Stimulated activated CD4-positive, alpha-beta T cell treated with anti-CD3 and anti-CD28 coated beads, Interleukin-4, amount 100 ng/mL, for 4 hours (primary cell): ENCODE data around the gene CMYA5.
"Not testable (repeated sequence)": the region's sequence is repeated elsewhere in the genome, so short reads cannot be mapped to it uniquely, and the experiment has no call there.

ENCODE experiments used
- DNase-seq, 2 experiments: peaks; one replicate each; pipeline ENCODE4 v3.0.0-alpha.2; 2020

Gene CMYA5

DNA sequence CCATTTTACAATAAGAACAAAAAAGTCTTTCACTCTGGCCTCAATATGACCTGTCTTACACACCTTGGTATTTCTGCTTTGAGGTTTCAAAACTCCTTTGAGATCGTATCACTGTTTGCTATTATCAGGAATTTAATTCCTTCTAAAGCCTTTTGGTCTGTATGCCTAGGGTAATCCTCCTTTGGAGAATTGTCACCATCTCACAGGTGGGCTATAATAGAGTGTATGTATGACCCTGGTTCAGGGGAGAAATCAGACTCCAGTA, 13.7 kb downstream of the CMYA5 start:
- DNase-seq, result no peak

DNA sequence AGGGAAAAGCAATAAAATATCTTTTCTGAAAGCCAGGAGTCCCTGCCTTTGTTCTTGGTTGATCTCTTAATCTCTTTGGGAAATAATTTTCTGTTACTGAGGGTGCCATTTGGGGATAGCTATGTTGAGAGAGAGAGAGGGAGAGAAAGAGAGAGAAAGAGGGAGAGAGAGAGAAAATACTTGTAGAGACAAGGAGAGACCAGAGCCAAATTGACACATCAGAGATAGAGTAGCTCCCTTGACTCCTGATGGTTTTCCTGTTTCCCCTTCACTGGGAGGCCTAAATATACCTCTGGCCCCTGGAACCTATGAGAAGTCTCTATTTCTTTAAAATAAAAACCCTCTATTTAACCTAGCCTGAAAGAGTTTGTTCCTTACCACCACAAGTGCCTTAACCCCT, 14.9 kb downstream of the CMYA5 start:
- DNase-seq, result no peak

DNA sequence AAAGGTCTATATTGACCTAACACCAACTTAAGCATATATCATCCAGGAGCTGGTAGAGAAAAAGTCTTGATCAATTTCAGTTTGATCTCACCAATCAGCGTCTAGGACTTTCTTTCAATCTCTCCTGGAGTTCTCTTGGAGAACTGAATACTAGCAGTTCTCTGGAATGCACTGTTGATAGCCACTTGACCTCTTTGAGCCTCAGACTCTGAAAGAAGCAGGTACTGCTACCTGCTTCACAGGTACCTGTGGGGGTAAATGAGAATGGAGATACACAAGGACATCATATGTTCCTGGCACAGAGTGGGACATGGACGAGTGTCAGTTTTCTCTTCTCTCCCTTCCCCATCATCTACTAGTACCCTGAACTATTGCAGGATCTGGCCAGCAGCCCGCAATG, 16.0 kb downstream of the CMYA5 start:
- no peak for DNase-seq

DNA sequence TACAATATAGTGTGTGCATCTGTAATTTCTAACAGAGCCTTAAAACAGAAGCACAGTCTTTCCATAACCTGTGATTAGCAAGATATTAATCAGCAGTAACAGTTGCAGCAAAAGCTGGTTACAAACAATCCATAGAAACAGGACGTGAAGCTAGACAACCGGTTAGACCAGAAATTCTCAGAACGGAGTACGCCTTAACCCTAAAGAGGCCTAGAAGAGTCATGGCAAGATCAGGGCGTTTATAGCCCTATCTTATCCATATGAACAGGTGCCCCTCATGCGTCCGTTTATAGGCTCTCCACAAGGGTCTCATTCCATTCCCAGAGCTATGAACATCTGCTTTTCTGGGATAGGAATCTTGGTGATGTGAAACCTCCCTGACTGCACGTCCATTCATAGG, 16.7 kb downstream of the CMYA5 start:
- DNase-seq, result not testable (repeated sequence)

DNA sequence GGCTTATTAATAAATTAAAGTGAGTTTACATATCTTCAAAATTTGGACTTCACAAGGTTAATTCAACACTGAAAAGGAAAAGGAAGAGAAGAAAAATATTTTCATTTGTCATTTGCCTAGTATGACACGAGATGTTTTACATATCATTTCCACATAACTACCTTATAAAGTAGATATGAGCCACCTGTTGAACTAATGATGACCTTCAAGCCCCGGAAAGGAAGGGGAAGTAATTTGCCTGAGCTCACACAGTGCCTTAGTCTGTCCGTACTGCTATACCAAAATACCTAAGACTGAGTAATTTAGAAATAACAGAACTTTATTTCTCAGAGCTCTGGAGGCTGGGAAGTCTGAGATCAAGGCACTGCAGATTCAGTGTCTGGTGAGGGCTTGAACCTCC, 17.9 kb downstream of the CMYA5 start:
- DNase-seq, result no peak

DNA sequence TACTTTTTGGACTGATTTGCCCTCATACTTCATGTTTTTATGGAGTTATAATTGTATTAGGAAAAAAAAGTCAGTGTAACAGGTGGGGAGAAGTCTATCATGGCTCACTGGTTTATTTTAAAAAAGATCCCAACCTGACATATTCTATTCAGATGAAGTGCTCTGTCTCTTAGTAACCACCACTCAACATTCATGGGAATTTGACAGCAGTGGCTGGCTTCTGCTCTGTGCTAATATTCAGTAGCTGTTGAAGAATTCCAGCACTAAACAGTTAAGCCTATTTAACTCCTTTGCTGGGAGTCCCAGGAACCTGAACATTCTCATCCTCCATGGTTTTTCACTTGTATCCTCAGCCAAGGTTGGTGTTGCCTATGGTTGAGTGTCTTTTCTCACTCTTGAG, 23.1 kb downstream of the CMYA5 start:
- DNase-seq, result no peak

DNA sequence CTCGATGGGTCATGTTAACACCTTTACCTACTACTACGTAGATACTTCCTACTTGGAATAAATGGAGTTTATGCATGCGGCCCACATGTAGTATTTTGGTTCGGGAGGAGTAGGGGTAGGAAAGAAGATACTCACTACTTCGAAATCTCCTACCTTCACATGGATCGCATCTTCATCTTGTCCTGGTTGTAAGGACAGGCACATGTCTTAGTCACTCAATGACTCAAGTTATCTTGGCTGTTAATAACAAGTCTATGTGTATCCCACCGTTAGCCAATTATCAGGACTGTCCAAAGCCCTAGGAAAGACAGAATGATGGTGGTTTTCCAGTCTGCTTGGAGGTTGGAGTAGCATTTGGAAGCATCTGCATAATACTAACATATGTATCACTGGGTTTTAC, 24.1 kb downstream of the CMYA5 start:
- DNase-seq, result no peak

DNA sequence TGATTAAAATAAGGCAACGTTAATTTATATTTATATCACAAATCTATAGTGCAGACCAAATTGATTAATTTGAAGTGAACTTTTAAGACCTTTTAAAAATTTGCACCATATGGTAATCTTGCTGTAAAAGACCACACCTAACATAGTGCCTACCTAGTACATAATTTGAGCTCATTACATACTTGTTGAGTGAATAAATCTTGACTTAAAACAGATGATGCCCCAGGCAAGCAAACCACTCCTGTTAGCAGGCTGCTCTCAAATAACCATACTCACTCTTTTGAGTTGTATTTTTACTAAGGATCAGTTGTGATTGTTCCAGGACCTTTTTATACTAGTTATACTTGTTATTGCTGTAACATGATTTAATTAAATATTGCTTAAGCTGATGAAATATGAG, 27.2 kb downstream of the CMYA5 start:
- DNase-seq, result no peak

DNA sequence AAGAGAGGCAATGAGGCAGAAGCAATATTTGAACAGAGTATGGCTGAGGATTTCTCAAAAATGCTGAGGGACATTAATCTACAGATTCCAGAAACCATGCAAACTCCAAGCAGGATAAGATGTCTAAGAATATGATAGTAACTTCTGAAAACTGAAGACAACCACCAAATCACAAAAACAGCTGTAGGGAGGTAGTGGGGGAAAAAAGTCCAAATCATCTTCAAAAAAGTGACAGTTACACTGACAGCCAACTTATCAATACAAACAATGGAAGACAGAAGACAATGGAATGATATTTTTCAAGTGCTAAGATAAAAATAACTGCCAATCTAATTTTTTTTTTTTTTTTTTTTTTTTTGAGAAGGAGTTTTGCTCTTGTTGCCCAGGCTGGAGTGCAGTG, 30.5 kb downstream of the CMYA5 start:
- no peak for DNase-seq

DNA sequence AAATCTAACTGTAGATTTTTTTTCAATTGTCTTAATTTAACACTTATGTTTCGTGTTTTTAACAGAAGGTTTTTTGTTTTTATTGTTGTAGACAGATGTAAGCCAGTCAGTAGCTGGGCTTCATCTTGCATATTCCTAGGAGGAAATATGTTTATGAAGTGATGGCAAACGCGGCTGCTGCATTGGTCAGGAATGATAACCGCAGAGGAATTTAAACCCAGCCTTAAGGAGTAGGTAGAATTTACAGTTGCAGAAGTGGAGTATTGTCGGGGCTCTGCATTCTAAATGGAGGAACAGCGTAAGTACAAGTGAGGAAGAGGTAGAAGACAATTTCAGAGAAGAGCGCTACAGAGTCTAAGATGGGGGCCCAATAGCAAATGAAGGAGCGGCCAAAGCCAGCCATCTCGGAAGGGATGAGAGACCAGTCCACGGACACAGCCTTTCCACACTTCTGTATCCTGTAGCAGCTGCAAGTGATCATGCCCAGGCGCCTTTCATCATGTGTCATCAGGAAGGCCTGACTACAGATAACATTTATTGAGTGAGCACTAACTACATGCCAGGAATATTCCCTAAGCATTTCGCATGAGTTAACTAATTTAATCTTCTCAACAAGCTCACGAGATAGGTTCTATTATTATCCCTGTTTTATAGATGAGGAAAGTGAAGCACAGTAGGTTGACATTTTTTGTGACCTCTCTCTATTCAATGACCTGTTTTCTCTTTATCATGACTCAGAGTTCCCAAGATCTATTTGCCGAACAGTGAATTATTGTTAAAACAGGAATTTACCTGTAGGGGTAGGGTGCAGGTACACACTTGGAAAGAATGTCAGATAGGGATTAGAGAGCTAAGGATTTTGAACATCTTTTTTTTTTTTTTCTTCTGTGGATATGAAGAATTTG, 38.1 kb downstream of the CMYA5 start:
- no peak for DNase-seq

DNA sequence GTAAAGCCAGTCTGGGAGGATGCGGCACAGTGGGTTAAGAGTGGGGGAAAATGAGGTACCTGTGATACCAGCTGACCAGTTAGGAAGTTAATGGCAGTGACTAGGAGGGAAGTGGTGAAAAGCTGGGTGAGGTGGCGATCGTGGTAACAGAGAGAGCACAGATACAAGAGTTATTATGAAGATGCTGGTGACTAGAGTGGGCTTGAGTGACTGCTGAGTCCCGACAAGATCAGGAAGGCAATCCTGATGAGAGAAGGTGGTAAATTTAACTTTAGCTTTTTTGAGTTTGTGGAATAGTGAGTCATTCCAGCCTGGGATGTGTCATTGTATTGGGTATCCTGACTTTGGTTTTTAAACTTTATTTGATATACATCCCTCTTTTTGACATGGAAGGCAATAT, 38.8 kb downstream of the CMYA5 start:
- DNase-seq, result no peak

DNA sequence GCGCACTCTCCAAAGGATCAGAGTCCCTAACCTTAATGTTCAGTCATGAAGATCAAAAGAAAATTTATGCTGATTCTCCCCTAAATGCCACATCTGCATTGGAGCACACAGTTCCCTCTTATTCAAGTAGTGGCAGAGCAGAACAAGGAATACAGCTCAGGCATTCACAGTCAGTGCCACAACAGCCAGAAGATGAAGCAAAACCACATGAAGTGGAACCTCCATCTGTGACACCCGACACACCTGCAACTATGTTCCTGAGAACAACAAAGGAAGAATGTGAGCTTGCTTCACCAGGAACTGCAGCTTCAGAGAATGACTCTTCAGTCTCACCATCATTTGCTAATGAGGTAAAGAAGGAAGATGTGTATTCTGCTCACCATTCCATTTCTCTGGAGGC, 40.0 kb downstream of the CMYA5 start:
- no peak for DNase-seq

DNA sequence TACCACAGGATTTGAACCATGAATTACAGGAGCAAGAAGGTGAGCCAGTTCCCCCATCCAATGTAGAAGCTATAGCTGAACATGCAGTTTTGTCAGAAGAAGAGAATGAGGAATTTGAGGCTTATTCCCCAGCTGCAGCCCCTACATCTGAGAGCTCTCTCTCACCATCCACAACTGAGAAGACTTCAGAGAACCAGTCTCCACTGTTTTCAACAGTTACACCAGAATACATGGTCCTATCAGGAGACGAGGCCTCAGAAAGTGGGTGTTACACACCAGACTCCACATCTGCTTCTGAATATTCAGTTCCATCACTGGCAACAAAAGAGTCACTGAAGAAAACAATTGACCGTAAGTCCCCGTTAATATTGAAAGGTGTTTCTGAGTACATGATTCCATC, 40.9 kb downstream of the CMYA5 start:
- no peak for DNase-seq

DNA sequence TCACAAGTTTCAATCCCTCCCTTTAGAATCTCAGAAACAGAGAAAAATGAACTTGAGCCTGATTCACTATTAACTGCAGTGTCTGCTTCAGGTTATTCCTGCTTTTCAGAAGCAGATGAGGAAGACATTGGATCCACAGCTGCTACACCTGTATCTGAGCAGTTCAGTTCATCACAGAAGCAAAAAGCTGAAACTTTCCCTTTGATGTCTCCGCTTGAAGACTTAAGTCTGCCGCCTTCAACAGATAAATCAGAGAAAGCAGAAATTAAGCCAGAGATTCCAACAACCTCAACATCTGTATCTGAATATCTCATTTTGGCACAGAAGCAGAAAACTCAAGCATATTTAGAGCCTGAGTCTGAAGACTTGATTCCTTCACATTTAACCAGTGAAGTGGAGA, 42.1 kb downstream of the CMYA5 start:
- no peak for DNase-seq

DNA sequence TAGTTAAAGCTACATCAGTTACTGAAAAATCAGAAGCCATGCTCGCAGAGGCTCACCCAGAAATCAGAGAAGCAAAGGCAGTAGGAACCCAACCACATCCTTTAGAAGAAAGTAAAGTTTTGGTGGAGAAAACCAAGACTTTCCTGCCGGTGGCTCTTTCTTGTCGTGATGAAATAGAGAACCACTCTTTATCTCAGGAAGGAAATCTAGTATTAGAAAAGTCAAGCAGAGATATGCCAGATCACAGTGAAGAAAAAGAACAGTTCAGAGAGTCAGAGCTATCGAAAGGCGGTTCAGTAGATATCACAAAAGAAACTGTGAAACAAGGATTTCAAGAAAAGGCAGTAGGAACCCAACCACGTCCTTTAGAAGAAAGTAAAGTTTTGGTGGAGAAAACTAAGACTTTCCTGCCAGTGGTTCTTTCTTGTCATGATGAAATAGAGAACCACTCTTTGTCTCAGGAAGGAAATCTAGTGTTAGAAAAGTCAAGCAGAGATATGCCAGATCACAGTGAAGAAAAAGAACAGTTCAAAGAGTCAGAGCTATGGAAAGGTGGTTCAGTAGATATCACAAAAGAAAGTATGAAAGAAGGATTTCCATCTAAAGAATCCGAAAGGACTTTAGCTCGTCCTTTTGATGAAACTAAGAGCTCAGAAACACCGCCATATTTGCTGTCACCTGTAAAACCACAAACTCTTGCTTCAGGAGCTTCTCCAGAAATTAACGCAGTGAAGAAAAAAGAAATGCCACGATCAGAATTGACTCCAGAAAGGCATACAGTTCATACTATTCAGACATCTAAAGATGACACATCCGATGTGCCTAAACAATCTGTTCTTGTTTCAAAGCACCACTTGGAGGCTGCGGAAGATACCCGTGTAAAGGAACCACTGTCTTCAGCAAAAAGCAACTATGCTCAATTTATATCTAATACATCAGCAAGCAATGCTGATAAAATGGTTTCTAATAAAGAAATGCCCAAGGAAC, 47.2 kb downstream of the CMYA5 start:
- DNase-seq, result no peak

DNA sequence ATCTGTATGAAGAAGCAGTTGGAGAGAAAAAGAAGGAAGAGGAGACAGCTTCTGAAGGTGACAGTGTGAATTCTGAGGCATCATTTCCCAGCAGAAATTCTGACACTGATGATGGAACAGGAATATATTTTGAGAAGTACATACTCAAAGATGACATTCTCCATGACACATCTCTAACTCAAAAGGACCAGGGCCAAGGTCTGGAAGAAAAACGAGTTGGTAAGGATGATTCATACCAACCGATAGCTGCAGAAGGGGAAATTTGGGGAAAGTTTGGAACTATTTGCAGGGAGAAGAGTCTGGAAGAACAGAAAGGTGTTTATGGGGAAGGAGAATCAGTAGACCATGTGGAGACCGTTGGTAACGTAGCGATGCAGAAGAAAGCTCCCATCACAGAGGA, 48.7 kb downstream of the CMYA5 start:
- no peak for DNase-seq

DNA sequence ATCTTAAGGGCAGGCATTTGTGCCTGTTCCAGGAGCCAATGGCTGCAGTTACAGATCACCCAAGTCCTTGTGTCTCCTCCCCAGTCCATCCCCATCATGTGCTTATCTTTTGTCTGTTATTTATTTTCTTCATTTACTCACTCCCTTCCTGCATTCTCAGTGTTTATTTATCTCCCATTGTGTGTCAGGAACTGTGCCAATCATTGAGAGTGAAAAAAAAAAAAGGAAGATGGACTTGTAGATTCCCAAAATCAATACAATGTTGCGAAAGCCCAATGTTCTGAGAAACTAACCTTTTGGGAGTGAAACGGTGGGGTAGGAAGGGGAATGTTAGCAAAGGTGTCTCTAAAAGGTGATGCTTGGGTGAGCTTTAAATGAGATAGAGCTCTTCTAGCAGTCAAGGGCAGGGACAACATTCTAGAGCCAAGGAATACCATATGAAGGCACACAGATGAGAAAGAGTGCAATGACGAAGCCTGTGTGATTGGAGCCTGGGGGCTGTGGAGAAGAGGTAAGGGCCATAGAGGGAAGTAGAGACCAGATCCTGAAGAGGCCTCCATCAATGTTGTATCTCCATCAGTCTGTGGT, 53.0 kb downstream of the CMYA5 start:
- no peak for DNase-seq

DNA sequence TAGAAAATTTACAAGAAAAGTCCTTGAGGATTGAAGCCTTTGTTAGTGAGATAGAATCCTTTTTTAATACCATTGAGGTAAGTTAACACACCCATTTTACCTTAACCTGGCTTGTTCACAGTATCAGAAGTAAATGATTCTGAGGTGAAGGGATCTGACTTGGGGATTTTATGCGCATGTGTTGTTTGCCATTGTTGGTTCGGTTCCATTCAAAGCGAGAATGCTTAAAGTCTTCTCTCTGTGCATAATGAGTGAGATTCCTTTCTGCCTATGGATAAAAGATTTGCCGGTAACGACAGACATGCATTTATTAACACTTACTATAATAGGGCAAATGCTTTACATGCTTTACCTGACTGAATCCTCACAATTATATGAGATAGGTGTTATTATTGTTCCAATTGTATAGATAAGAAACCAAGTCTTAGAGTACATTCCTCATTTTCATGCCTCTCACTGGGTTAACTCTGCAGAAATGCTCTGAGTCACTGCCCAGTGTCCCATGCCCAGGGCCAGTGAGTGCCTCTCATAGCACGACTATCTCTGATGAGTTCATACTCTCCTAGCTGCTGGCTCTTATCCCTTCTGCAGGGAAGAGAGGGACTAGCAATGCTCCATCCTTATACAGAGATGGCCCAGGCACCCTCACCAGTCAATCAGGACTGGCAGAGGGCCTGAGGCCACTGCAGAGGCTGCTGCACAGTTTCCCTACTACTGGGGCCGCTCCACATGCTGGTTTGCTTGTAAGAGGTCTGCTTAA, 54.4 kb downstream of the CMYA5 start:
- DNase-seq, result no peak

DNA sequence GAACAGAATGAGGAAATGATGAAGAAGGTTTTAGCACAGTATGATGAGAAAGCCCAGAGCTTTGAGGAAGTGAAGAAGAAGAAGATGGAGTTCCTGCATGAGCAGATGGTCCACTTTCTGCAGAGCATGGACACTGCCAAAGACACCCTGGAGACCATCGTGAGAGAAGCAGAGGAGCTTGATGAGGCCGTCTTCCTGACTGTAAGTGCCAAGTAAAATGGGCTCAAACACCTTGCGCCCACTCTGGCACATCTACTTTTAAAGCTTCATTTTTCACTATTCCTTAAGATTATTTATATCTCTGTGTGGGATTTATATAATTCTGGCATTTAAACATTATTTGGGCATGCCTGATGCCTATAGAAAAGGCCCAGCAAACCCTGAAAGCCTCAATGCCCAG, 55.6 kb downstream of the CMYA5 start:
- no peak for DNase-seq

DNA sequence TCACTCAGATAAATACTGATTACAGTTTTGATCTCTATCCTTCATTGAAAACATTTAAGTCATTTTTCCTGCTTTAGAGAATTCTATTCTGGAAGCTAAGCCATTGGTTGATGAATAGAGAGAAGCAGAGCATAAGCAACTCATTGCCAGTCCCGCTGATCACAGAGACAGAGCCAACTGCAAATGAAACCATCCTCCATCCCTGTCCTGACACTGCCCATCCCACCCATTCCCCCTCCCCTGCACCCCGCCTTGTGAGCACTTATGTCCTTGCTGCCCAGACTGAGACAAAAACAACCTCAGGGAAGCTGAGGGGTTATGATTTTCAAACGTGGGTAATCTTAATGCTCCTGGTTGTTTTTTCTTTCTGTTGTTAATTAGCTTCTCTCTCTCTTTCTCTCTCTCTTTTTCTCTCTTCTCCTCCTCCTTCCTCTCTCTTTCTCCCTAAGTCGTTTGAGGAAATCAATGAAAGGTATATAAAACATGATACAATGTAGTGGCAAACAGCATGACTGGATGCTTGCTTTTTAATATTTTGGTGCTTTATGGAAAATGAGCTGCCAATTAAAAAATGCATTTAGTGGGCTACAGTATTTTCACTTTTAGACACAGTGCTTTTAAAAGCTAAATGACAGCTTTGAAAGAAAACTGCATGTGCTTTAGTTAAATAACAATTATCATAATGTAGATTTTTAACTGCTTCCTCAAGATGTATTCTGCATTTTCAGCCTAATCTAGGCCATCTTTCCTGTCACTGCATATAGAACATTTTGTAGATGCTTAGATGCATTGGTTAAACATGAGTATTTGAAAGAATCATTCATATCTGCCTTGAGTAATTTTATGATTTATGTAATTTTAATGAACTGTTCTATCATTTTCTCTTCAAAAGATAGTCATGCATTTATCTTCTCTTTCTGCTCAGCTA, 57.3 kb downstream of the CMYA5 start:
- DNase-seq, result no peak

DNA sequence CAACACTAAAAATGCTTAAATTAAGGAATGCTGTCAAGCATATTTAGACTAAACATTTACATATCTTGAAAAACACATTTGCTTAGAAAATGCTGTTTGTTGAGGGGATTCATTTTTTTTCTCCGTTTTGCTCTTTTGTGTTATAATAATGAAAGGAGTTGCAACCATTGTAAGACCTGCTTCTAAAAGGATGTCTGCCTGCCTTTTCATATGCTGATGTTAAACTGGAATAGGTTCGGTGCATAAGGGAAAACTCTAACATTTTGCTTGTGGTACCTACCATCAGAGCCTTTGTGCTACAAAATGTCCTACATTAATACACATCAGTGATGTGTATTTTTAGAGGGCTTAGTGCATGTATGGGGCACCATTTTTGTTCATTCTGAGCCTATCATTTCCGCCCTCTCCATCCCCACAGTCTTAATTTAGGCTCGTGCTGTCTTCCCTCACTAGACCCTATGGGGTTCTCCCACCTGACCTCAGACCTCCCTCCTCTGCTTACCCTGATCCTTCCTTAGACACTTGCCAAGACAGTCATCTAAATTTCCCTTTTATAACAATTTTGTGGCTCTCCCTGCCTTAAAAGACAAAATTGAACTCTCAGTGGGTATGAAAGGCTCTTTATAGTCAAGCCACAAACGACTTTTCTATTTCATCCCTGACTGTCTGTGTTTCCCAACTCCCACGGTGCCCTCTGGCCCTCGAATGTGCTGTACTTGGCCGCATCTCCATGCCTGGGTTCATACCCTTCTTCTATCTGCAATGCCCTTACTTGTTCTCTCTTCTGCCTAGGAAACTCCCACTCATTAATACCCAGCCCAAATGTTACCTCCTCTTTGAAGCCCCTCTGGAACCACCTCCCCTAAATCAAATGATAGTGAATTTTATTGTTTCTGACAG, 61.2 kb downstream of the CMYA5 start:
- no peak for DNase-seq
